HG03442 (cell line): Measurements from ENCODE around the gene ATG4C.

Source experiments
- ATAC-seq: cut with Tn5 transposase; IDR thresholded peaks from one replicate; pipeline ENCODE4 v1.9.1; 2021; ENCODE audit warnings: mild to moderate bottlenecking, moderate library complexity; ENCODE audit not compliant: unreplicated experiment

ATG4C gene

DNA sequence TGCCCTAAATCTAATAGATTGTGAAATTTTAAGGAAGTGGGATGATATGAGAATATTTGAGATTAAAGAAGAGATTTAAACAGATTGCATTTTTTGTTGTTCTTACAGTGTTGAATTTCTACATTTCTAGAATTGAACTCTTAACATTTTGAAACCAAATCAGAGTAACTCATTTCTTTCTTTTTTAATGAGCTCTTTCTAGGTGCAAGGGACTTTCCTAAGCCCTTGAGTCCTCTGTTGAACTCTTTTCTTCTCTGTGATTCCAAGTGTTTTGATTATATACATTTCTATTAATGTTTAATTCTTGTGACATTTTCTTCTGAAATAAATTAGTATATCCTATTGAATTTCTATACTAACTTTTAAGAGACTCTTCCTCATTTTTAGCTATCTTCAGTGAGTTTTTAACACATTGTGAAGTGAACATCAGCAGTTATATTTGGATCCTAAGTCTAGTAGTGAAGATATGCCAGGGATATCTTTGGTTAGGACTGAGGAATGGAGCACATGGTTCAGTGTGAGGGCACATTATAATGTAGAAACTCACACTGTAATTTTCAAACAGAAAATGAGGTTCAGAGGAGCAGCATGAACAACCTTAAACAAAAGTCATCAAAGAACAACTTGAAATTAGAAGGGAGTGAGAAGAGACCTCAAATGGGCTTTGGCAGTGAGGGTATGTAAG, 53.1 kb downstream of the ATG4C start:
- no peak for ATAC-seq

- ATAC-seq: no peak
Observed at GRCh38 chr1:62840555-62840954, 56.6 kb downstream of the ATG4C start.

DNA sequence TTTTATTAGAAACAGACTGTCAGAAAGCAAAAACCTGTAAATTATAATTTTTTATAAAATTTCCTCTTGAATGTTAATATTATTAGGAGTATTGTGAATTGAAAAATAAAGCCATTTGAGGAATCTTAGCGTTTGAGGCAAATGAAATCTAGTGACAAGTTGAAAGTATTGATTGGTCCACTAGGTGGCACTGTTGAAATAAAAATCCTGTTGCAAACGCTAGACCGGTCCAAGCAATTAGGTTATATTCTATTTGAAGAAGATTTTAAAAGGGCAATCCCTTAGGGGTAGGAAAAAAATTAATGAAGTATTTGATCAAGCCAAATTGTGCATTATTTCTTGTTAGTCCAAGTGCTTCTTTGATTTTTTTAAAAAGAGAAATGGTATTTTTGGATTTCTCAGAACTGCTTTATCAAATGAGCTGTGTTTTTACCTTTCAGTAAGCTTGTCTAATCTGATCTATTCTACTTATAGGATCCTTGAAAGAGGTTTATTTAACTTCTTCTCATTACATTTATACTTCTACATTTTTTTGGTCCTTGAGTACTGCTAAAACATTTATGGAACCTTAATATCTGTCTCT, 57.7 kb downstream of the ATG4C start:
- ATAC-seq: peak; percentile 67

DNA sequence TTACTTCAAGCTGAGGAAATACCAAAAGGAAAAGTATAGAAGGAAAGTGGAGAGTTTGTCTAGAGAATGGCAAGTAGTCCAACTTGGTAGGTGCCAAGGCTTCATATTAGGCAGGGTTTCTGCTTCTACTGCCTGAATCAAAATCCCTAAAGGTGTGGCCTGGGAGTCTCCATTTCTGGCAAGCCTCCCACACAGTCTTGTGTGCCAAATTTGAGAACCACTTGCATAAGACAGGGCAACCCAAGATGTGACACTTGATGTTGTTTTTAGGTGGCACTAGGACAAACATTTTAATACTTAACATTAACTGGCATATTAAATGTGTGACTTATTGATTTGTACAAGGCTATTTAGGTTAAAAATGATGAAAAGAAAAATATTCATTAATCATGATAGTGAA, 60.1 kb downstream of the ATG4C start:
- no peak for ATAC-seq

DNA sequence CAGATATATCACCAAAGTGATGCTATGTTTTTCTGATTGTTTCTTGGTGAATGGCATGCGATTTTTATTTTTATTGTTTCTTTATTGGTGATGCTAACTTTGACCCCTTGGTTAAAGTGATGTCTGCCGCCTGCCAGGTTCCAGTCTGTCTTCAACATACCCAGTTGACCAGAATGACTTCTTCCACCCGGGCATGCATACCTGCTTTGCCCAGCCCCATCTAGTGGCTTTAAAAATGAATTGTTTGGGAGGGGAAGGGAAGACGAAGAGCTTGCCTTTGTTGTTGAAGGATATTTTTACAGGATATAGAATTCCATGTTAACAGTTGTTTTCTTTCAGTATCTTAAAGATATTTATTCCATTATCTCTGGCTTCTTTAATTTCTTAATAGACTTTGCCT, 65.1 kb downstream of the ATG4C start:
- ATAC-seq: no peak

- ATAC-seq: no peak
Observed at GRCh38 chr1:62852253-62852652, 68.3 kb downstream of the ATG4C start.

DNA sequence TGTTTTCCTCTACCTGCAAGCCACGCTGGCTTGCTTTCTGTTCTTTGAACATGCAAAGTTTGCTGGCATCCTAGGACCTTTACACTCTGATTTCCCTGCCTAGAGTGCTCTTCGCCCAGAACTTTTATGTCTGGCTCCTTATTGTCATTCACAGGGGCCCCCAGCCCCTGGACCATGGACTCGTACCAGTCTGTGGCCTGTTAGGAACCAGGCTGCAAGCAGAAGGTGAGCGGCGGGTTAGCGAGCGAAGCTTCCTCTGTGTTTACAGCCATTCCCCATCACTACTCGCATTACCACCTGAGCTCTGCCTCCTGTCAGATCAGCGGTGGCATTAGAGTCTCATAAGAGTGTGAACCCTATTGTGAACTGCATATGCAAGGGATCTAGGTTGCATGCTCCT, 73.0 kb downstream of the ATG4C start:
- no peak for ATAC-seq

DNA sequence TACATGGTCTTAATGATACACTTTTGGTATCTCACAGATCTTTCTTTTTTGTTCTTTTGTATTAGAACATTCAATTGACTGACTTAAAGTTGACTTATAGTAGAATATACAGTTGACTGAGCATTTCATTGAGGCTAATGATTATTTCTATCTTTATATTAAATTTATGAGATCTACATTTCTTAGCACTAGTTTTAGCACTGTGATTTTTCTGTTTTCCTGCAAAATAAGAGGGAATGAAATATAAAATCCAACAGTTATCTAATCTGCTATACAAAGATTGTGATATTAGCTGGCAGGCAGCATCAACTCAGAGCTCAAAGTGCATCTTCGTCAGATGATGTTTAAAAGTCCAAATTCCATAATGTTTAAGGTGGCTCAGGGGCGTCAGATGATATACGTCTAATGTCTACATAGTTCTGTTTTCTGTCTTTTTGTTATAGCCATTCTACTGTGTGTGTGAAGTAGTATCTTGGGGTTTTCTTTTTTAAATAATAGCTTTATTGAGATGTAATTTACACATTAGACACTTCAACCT, 85.4 kb downstream of the ATG4C start:
- no peak for ATAC-seq

DNA sequence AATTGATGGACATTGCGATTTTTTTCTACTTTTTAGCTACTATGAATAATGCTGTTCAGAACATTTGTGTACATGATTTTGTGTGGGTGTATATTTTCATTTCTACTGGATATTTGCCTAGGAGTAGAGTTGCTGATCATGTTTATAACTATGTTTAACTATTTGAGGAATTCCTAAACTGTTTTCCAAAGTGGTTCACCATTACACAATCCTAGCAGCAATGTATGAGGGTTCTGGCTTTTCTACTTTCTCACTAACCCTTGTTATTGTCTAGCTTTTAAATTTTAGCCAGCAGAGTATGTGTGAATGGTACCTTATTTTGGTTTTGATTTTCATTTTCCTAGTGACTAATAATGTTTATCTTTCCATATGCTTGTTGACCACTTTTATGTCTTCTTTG, 86.2 kb downstream of the ATG4C start:
- ATAC-seq: no peak

GRCh38 chr1:62875676-62876075, 91.7 kb downstream of the ATG4C start:
- no peak for ATAC-seq

- ATAC-seq: no peak
Observed at GRCh38 chr1:62876535-62876934, 92.6 kb downstream of the ATG4C start.

DNA sequence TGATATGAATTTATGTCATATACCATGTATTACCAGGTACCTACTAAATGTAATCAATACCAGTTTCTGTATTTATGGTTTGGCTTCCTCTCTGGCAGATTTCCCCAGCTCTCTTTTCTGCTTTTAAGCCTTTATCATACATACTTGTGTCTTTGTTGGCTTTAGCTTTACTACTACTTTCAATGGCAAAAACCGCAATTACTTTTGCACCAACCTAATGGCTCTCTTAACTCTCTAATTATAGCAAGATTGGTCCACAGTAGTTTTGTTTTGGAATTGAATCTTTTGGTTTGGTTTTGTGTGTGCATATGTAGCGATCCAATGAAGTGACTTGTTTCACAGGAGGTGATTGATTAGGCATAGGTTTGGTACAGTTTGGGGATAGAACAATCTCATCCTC, 93.6 kb downstream of the ATG4C start:
- no peak for ATAC-seq

DNA sequence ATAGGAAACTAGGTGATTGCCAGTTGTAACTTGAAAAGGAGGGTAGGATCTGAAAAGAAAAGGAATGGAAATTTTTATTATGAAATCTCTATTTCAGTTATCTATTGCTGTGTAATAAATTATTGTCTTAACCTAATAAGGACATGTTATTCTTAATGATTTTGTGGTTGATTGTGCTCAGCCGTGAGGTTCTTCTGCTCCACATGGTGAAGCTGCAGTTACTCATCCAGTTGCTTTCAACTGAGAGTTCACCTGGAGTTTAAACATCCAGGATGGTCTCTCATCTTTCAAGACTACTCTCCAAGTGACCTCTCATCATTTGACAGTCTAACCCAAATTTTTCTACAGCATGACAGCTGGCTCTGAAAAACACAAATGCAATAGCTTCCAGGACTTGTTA, 96.0 kb downstream of the ATG4C start:
- ATAC-seq: no peak

- no peak for ATAC-seq
Observed at GRCh38 chr1:62882201-62883104, 98.5 kb downstream of the ATG4C start.

DNA sequence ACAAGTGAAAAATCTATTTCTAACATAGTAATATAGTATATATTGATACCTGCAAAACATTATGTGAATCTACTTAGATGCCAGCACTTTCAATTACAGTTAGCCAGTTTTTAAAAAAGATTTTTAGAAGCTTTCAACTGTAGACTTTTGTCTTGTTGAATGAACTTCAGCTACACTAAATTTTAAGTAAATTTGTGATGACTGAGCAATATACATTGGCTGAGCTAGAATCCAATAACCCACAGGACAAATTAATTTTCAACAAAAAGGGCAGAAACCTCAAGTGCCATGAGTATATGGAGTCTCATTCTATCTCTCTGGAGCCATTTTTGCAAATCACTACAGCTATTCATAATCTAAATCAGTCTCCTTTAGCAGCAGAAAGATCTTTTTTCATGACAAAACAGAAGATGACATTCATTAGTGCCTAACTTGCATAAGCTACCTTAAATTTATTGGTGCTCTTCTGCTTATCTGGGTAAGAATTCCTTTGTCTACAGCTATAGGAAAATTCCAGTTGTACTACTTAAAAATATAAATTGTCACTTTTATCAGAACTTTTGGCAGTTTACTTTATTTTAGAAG, 100.3 kb downstream of the ATG4C start:
- no peak for ATAC-seq

DNA sequence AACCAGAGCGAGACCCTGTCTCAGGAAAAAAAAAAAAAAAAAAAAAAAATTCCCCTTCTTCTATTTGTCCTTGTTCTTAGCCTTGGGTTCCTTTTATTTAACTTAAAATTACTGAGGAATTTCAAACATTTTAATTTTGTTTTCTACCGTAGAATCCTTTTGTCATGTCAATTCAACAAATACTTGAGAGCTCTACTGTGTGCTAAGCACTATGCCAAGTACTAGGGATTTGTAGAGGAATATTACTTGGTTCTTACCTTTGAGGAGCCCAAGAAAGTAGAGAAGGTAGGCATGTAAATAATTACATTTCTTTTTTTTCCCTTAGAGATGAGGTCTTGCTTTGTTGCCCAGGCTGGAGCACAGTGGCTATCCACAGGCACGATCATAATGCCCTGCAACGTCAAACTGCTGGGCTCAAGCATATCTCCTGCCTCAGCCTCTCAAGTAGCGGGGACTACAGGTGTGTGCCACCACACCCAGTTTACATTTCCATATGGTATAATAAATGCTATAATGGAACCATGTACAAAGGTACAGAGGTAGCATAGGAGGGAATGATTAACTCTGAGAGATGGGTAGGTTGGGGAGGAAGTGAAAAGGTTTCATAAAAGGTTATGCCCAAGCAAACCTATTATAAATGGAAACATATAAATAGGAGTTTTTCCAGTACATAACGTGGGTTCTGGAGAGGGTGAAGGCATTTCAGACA, 104.0 kb downstream of the ATG4C start:
- ATAC-seq: no peak

GRCh38 chr1:62891956-62892562, 108.1 kb downstream of the ATG4C start:
- no peak for ATAC-seq

DNA sequence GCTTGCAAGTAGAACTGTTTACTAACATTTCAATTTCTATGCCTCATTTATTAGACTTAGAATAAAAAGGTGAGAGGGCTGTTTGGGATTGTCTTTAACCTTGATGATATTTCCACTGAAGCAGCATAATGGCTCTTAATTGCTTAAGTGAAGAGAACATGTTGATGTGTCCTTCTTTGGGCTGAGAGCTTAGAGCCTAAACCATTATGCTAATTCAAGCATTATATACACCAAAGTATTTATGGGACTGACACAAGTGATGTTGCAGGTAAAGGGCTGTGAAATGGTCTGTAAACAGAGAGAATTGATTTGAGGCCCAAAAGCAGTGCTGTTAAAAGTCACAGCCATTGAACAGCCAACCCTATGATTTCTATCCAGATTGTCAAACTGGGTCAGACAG, 113.9 kb downstream of the ATG4C start:
- ATAC-seq: no peak

GRCh38 chr1:62900566-62900965, 116.6 kb downstream of the ATG4C start:
- ATAC-seq: no peak

- no peak for ATAC-seq
Observed at GRCh38 chr1:62901650-62902049, 117.7 kb downstream of the ATG4C start.
